Activated CD8-positive, alpha-beta memory T cell treated with anti-CD3 and anti-CD28 coated beads, Interleukin-2, amount 50 U/mL, for 4 hours (primary cell): ENCODE data around the gene CAPZA3.
"Not testable (repeated sequence)": the region's sequence is repeated elsewhere in the genome, so short reads cannot be mapped to it uniquely, and the experiment has no call there.

Experiments
- DNase-seq: peaks from one replicate; pipeline ENCODE4 v3.0.0-alpha.2; 2020

Gene CAPZA3

GRCh38 chr12:18737819-18738218 lies at the start of gene CAPZA3, which contains the start of gene PLCZ1:
Gene CAPZA3 (plus strand): TSS chr12:18738119. CDS start chr12:18738269, 150 bp downstream.
Gene PLCZ1 (minus strand): TSS chr12:18738012. CDS start chr12:18737371, 641 bp downstream.
- DNase-seq: no peak

GRCh38 chr12:18689771-18690170 lies 48.1 kb upstream of the CAPZA3 start:
- DNase-seq: no peak

- DNase-seq: no peak
These were observed 47.3 kb upstream of the CAPZA3 start for GRCh38 chr12:18690653-18691052.

GRCh38 chr12:18693986-18694385 lies 43.9 kb upstream of the CAPZA3 start:
- not testable (repeated sequence) for DNase-seq

GRCh38 chr12:18696971-18697602 lies 40.8 kb upstream of the CAPZA3 start:
- no peak for DNase-seq

- no peak for DNase-seq
These were observed 37.6 kb upstream of the CAPZA3 start for GRCh38 chr12:18700271-18700670.

GRCh38 chr12:18703321-18703720 lies 34.6 kb upstream of the CAPZA3 start:
- DNase-seq: no peak

GRCh38 chr12:18703911-18704310 lies 34.0 kb upstream of the CAPZA3 start:
- no peak for DNase-seq

- DNase-seq: no peak
These were observed 31.1 kb upstream of the CAPZA3 start for GRCh38 chr12:18706798-18707197.

GRCh38 chr12:18716236-18716635 lies 21.7 kb upstream of the CAPZA3 start:
- DNase-seq: no peak

- no peak for DNase-seq
These were observed 19.5 kb upstream of the CAPZA3 start for GRCh38 chr12:18718462-18718861.

GRCh38 chr12:18719922-18720510 lies 17.9 kb upstream of the CAPZA3 start:
- no peak for DNase-seq

- DNase-seq: no peak
These were observed 17.2 kb upstream of the CAPZA3 start for GRCh38 chr12:18720690-18721089.

- no peak for DNase-seq
These were observed 16.5 kb upstream of the CAPZA3 start for GRCh38 chr12:18721452-18721851.

- no peak for DNase-seq
These were observed 14.2 kb upstream of the CAPZA3 start for GRCh38 chr12:18723752-18724151.

GRCh38 chr12:18731156-18731555 lies 6.8 kb upstream of the CAPZA3 start:
- no peak for DNase-seq

GRCh38 chr12:18747895-18748294 lies 10.0 kb downstream of the CAPZA3 start:
- DNase-seq: no peak

- no peak for DNase-seq
These were observed 11.6 kb downstream of the CAPZA3 start for GRCh38 chr12:18749386-18749957.

- DNase-seq: no peak
These were observed 12.2 kb downstream of the CAPZA3 start for GRCh38 chr12:18750085-18750484.

GRCh38 chr12:18751866-18752265 lies 13.9 kb downstream of the CAPZA3 start:
- DNase-seq: no peak

GRCh38 chr12:18752280-18752920 lies 14.5 kb downstream of the CAPZA3 start:
- DNase-seq: no peak

- no peak for DNase-seq
These were observed 15.0 kb downstream of the CAPZA3 start for GRCh38 chr12:18752947-18753346.

GRCh38 chr12:18753481-18754123 lies 15.7 kb downstream of the CAPZA3 start:
- DNase-seq: no peak
